Endodermal cell (in vitro differentiated cells): ENCODE results near the gene ZKSCAN1. TPM values are rescaled to one million over a fixed set of nuclear protein-coding genes. Genes with fewer than 3 reads are reported as not detected.

Experiments used
- DNase-seq: peaks from one replicate; pipeline ENCODE4 v3.0.0-alpha.2; 2017
- H3K27ac ChIP-seq: 2 replicates; pipeline ENCODE4 v1.5.1; 2013; ENCODE audit warnings: mild to moderate bottlenecking, low read depth, low read length, moderate library complexity
- H3K27me3 ChIP-seq: 2 replicates; pipeline ENCODE4 v1.6.1; 2013; ENCODE audit warnings: mild to moderate bottlenecking, low read length, moderate library complexity; ENCODE audit not compliant: insufficient read depth, control insufficient read depth, poor library complexity, severe bottlenecking
- H3K36me3 ChIP-seq: 2 replicates; pipeline ENCODE4 v1.7.0; 2013; ENCODE audit warnings: mild to moderate bottlenecking, low read length, moderate library complexity; ENCODE audit not compliant: control insufficient read depth, insufficient read depth
- H3K4me1 ChIP-seq: one replicate; pipeline ENCODE4 v1.7.0; 2013; ENCODE audit warnings: low read length; ENCODE audit not compliant: control insufficient read depth, insufficient read depth
- H3K4me3 ChIP-seq: 2 replicates; pipeline ENCODE4 v1.5.1; 2013; ENCODE audit warnings: mild to moderate bottlenecking, low read length, moderate library complexity
- H3K9ac ChIP-seq: 2 replicates; pipeline ENCODE4 v1.6.1; 2013; ENCODE audit warnings: mild to moderate bottlenecking, low read length, moderate library complexity; ENCODE audit not compliant: poor library complexity, severe bottlenecking; ENCODE audit errors: extremely low read depth
- H3K9me3 ChIP-seq: 2 replicates; pipeline ENCODE4 v1.6.1; 2013; ENCODE audit warnings: mild to moderate bottlenecking, low read length, moderate library complexity; ENCODE audit not compliant: control insufficient read depth
- H3K27ac Mint-ChIP-seq: 2 replicates; pipeline ENCODE4 v1.8.0; 2020; ENCODE audit warnings: mixed read lengths
- H3K27me3 Mint-ChIP-seq: 2 replicates; pipeline ENCODE4 v1.8.0; 2021; ENCODE audit warnings: mild to moderate bottlenecking, mixed read lengths; ENCODE audit not compliant: insufficient read depth
- H3K36me3 Mint-ChIP-seq: 2 replicates; pipeline ENCODE4 v1.8.0; 2020; ENCODE audit warnings: low read depth, mixed read lengths
- H3K4me1 Mint-ChIP-seq: 2 replicates; pipeline ENCODE4 v1.8.0; 2020; ENCODE audit warnings: mixed read lengths
- H3K4me3 Mint-ChIP-seq: 2 replicates; pipeline ENCODE4 v1.8.0; 2020; ENCODE audit warnings: mild to moderate bottlenecking, moderate library complexity, mixed read lengths
- H3K9me3 Mint-ChIP-seq: 2 replicates; pipeline ENCODE4 v1.8.0; 2020; ENCODE audit warnings: mild to moderate bottlenecking, mixed read lengths
- CTCF ChIP-seq: fragments of 200-600 bp; sonication (generic); conservative IDR thresholded peaks from 2 replicates; pipeline ENCODE4 v1.5.0; 2021; ENCODE audit warnings: antibody characterized with exemption, mild to moderate bottlenecking
- WGBS, 2 experiments: methylation state at CpG; one replicate each; pipeline versions ENCODE4 v1.1.5 to v1.1.7; 2013; ENCODE audit warnings: missing lambda C conversion rate in 2 of 2, mixed read lengths in 1 of 2; ENCODE audit not compliant: insufficient coverage in 1 of 2, insufficient read length in 1 of 2; 5-methylcytosine and 5-hydroxymethylcytosine counted together
- total RNA-seq, 2 donors: library from RNA; stranded (reverse); fragmentation: NEBNext Ultra II Directional in 1 of 2; extraction: Animal tissue kit (Norgen Biotek cat#: 25700) in 1 of 2; gene quantifications; 2 replicates in 1 of 2; 3 replicates in 1 of 2; pipeline ENCODE4 v1.2.1, GENCODE V29; 2021

Gene ZKSCAN1
- total RNA-seq, 2 donors from 2014 or later = 57.1 to 68.0 TPM

GRCh38 chr7:100016215-100016901 lies 962 bp downstream of the ZKSCAN1 start:
- WGBS, 2 experiments = 67 to 96% methylated on average over 4 to 10 of the region's 11 CpGs
- peaks cover 16% of the 10 kb centered on the region for H3K4me1 Mint-ChIP-seq

GRCh38 chr7:100017300-100017699 lies 1.9 kb downstream of the ZKSCAN1 start:
- Mint-ChIP-seq H3K4me3 (peak overlapping the region; percentile 26), H3K4me1 (peaks cover 16% of the 10 kb centered on the region), H3K36me3 (peaks cover 21% of the 10 kb centered on the region), H3K27ac (peak overlapping the region; percentile 64), H3K9me3 (no peaks in the 10 kb centered on the region), H3K27me3 (no peaks in the 10 kb centered on the region)
- H3K36me3 ChIP-seq = peaks cover 21% of the 10 kb centered on the region
- H3K9me3 ChIP-seq = no peaks in the 10 kb centered on the region
- H3K4me3 ChIP-seq = peak overlapping the region; percentile 99
- no peak overlapping the region for H3K9ac ChIP-seq
- TF ChIP-seq CTCF = no peak
- WGBS, 2 experiments = 90 to 96% methylated on average over 11 of the region's 11 CpGs
- no peaks in the 10 kb centered on the region for H3K27me3 ChIP-seq
- no peak overlapping the region for H3K27ac ChIP-seq
- no peak for DNase-seq
- no peaks in the 10 kb centered on the region for H3K4me1 ChIP-seq

More at GRCh38 chr7:100016215-100016901, 962 bp downstream of the ZKSCAN1 start:
- Histone ChIP-seq H3K4me3 (peak overlapping the region; percentile 99), H3K27me3 (no peaks in the 10 kb centered on the region), H3K9ac (peak overlapping the region; percentile 95), H3K36me3 (peaks cover 13% of the 10 kb centered on the region), H3K27ac (peak overlapping the region; percentile 93), H3K4me1 (no peaks in the 10 kb centered on the region), H3K9me3 (no peaks in the 10 kb centered on the region)
- no peak for TF ChIP-seq CTCF
- Mint-ChIP-seq H3K9me3 (no peaks in the 10 kb centered on the region), H3K4me3 (peak overlapping the region; percentile 93), H3K27me3 (no peaks in the 10 kb centered on the region), H3K27ac (peak overlapping the region; percentile 97), H3K36me3 (peaks cover 17% of the 10 kb centered on the region)
- no peak for DNase-seq

- Histone ChIP-seq H3K4me3 (no peak overlapping the region), H3K27ac (no peak overlapping the region), H3K9me3 (no peaks in the 10 kb centered on the region), H3K36me3 (peaks cover 26% of the 10 kb centered on the region), H3K9ac (no peak overlapping the region), H3K4me1 (no peaks in the 10 kb centered on the region), H3K27me3 (no peaks in the 10 kb centered on the region)
- no peaks in the 10 kb centered on the region for H3K9me3 Mint-ChIP-seq
- no peaks in the 10 kb centered on the region for H3K27me3 Mint-ChIP-seq
- WGBS, 2 experiments = 92 to 95% methylated on average over 5 of the region's 5 CpGs
- peak overlapping the region; percentile 5 for H3K27ac Mint-ChIP-seq
- no peak for TF ChIP-seq CTCF
- DNase-seq = no peak
- H3K4me1 Mint-ChIP-seq = peaks cover 16% of the 10 kb centered on the region
- H3K36me3 Mint-ChIP-seq = peaks cover 27% of the 10 kb centered on the region
- H3K4me3 Mint-ChIP-seq = no peak overlapping the region
Observed at GRCh38 chr7:100017875-100018274, 2.5 kb downstream of the ZKSCAN1 start.
